Retinal pigment epithelial cell (primary cell): Measurements from ENCODE around the gene ECE2.

ENCODE experiments used
- DNase-seq: peaks from one replicate; pipeline ENCODE4 v3.0.0-alpha.2; 2010; ENCODE audit warnings: low read depth
- H3K4me3 ChIP-seq: 2 replicates; pipeline ENCODE4 v1.5.1; 2011; ENCODE audit warnings: mild to moderate bottlenecking, low read length, control low read depth, moderate library complexity
- TF ChIP-seq, protein P1 (sequence below): conservative IDR thresholded peaks from 2 replicates; pipeline ENCODE4 v1.5.1; 2011; ENCODE audit warnings: low read depth, low read length, control low read depth, inconsistent platforms

ECE2 gene

DNA sequence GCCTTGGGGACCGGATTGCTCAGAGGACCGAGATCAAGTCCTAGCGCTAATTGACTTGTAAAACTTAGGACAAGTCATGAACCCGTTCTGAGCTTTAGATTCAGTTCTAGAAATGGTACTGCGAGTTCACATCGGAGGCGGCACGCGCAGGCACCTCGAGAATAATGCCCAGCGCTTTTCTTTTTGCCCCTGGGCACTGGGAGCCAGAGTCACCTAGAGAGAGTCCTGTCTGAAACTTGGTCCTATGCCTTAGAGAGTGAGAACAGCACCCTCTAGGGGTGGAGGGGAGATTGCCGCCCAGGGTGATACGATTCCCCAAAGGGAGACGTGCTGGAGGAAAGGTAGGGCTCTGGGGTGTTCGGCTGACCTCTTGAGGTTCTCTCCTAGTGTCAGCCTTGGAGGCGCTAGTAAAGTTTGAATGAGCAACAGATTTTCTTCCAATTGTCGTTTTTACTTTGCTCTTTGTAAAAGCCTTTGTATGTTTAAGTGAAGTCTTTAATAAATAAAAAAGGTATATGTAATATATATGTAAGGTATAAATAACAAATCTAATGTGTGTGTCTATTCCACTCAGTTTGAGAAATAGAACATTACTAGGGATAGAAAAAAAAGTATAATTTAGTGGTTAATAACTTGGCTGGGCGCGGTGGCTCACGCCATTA is 25.5 kb upstream of the ECE2 start:
- TF ChIP-seq, protein P1, sequence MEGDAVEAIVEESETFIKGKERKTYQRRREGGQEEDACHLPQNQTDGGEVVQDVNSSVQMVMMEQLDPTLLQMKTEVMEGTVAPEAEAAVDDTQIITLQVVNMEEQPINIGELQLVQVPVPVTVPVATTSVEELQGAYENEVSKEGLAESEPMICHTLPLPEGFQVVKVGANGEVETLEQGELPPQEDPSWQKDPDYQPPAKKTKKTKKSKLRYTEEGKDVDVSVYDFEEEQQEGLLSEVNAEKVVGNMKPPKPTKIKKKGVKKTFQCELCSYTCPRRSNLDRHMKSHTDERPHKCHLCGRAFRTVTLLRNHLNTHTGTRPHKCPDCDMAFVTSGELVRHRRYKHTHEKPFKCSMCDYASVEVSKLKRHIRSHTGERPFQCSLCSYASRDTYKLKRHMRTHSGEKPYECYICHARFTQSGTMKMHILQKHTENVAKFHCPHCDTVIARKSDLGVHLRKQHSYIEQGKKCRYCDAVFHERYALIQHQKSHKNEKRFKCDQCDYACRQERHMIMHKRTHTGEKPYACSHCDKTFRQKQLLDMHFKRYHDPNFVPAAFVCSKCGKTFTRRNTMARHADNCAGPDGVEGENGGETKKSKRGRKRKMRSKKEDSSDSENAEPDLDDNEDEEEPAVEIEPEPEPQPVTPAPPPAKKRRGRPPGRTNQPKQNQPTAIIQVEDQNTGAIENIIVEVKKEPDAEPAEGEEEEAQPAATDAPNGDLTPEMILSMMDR, result peak; percentile 99
- DNase-seq, result peak; percentile 56

DNA sequence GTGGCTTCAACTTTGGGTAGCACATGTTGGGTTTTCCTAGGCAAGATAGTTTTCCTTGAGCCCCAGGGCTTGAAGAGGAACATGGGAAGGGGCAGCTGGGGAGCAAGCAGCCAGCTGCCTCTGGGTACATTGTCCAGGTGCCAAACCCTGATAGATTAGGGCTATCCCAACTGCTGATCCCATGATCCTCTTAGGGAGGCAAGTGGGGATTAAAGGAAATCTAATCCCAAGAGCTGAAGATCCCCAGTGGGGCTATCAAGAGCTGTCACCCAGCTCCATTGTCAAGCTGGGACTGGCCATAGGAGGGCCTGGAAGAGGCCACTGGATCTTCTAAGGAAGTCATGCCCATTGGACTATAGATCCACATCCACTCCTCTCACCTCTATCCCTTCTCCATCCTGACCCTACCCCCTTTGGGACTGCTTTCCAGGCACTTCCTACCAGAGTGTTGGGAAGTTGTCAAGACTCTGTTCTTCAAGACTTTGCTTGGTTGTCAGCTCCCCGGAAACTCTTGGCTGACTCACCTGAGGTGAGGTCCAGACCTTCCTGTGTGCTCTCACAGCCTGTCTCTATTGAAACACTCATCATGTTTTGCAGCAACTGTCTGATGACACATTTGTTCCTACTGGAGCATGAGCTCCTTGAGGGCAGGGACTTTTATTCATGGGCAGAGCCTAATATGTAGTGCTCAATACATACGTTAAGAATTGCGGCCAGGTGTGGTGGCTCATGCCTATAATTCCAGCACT is 20.4 kb upstream of the ECE2 start:
- TF ChIP-seq, protein P1, result no peak

More for the DNA sequence above, 25.5 kb upstream of the ECE2 start:
- H3K4me3 ChIP-seq, result peak overlapping the region; percentile 69

DNA sequence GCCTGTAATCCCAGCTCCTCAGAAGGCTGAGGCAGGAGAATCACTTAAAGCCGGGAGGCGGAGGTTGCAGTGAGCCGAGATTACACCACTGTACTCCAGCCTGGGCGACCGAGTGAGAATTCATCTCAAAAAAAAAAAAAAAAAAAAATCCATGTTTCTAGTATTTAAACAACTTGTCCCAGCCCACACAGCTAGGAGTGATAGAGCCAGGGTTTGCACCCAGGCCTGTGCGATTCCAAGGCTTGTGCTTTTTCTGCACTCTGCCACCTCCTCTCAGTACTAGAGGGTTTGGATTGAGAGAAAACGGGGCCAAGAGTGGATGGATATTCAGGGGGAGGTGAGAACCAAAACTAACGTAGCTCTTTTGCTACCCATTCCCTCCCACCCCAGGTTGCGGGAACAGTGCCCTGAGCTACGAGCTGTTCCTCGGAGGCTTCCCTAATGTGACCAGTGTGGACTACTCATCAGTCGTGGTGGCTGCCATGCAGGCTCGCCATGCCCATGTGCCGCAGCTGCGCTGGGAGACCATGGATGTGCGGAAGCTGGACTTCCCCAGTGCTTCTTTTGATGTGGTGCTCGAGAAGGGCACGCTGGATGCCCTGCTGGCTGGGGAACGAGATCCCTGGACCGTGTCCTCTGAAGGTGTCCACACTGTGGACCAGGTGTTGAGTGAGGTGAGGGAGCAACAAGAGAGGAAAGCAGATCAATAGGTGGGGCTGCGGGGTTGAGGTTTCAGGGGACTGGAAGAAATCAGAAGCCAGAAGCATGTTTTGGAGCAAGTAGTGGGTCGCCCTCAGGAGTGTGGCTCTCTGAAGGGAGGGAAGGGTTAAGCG is 18.5 kb upstream of the ECE2 start:
- TF ChIP-seq, protein P1, result no peak
- DNase-seq, result no peak
- H3K4me3 ChIP-seq, result no peak overlapping the region

More for the DNA sequence above, 20.4 kb upstream of the ECE2 start:
- H3K4me3 ChIP-seq, result no peak overlapping the region
- DNase-seq, result no peak

DNA sequence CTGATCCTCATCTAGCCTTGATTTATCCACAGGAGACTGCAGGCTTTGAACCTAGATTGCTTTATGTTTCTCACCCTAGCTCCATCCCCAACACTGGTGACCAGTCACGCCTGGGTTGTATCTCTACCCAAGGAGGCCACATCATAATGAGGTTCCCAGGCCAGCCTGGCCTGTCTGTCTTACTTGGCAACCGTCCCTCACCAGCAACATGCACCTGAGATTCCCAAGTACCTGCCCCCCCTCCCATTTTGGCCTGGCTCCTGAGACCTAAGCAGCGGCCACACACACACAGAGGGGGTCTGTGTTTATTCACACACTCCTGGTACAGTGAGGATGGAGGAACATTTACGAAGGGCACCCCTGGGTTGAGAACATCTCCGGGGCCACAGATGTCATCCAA is 16.9 kb upstream of the ECE2 start:
- TF ChIP-seq, protein P1, result no peak
- no peak for DNase-seq
- H3K4me3 ChIP-seq, result no peak overlapping the region

DNA sequence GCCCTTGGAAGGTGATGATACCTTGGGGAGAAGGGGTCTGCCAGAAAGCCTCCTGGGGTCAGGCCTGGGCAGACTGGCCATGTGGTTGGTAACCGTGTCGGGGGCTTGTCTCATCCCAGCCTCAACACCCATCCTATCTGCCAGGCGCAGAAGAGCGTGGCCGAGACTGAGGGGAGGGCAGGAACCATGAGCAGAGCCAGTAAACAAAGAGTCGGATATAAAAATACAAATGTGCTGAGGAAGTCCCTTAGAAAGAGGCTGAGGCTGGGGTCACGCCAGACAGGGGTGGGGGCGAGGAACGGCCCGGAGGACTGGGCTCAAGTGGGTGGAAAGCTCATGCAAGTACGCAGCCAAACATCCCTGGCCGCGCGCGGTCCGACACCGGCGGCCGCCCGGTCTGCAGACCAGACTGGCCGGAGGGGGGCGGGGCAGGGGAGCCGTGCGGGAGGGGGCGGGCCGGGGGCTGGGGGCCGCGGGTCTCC is 16.4 kb upstream of the ECE2 start:
- TF ChIP-seq, protein P1, result no peak
- H3K4me3 ChIP-seq, result no peak overlapping the region

DNA sequence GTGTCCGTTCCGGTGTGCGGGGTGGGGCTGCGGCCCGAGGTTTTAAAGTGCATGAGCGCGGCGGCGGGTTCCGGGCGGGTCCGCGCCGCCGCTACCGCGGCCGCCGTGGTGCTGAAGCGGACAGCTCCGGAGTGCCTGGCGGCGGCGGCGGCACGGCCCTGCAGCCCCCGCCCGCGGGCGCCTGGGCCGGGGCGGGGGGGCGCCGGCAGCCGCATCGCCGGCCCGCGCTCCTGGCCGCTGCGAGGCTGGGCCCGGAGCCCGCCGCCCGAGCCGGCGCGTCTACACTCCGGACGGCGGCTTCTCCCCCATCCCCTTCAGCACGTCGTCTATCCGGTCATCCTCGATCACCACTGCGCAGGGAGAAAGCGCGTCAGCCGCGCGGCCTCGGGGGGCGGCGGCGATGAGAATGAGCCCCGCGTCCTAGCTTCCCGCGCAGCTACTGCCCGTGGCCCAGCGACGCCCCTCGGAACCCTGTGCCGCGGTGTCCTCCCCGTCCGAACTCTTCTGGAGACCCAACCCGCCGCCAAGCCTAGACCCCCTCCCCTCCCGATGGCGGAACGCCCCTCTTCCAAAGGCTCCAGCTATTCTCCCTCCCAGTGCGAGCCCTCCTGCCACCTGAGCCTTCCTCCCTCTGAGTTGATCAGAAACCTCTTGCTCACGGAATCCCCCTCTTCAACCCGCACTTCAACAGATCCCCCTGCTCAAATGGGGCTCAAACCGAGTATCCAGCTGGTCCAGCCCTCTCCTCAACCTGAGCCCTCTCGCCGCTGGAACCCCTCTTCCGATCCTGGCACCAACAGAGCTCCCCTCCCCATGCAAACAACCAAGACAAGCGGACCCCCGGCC is 15.7 kb upstream of the ECE2 start:
- DNase-seq, result no peak
- H3K4me3 ChIP-seq, result peak overlapping the region; percentile 25
- TF ChIP-seq, protein P1, result no peak

More for the DNA sequence above, 16.4 kb upstream of the ECE2 start:
- no peak for DNase-seq
